ENCODE data around the gene ATP2C2. TPM values are rescaled to one million over a fixed set of nuclear protein-coding genes. Genes with fewer than 3 reads are reported as not detected.
A peak's percentile ranks its signal among the peaks of the same experiment; 100 is the strongest.

The ATP2C2 gene
- total RNA-seq, 1 experiment from 2014 or later = 4.0 TPM

- no peak overlapping the region for H3K23ac ChIP-seq (ENCODE audit: insufficient read length, low read depth, low read length)
- H2AK5ac ChIP-seq (ENCODE audit: insufficient read length, low read length) = no peak overlapping the region
- Mint-ChIP-seq H3K4me3 (peak overlapping the region; percentile 19 to 46; a peak in 1 of 5 replicates), H3K9me3 (no peaks in the 10 kb centered on the region), H3K4me1 (peaks cover 16 to 20% of the 10 kb centered on the region in 2 experiments), H3K27me3 (ENCODE audit: low read depth) (peaks cover 2% of the 10 kb centered on the region), H3K27ac (no peak overlapping the region; a peak in 1 of 7 replicates), H3K36me3 (ENCODE audit: insufficient read depth in 1 of 3, low read depth in 3 of 3) (peaks cover 3 to 19% (median 7%) of the 10 kb centered on the region in 3 experiments; a peak in 5 of 7 replicates)
- WGBS (ENCODE audit: extremely low coverage, insufficient read length, low lambda C conversion rate) = no CpG with 5 or more reads among the region's 6 CpGs
- H2BK20ac ChIP-seq (ENCODE audit: low read depth, low read length, poor library complexity, severe bottlenecking) = no peak overlapping the region
- no peak overlapping the region for H2BK5ac ChIP-seq (ENCODE audit: insufficient read length, low read length)
- no peak for TF ChIP-seq CTCF (conservative IDR thresholded peaks at IDR 0.05)
- no peak overlapping the region for H3K14ac ChIP-seq (ENCODE audit: insufficient read depth, low read length)
- no peak overlapping the region for H3K56ac ChIP-seq (ENCODE audit: insufficient read length, low read depth, low read length)
- H3K9ac ChIP-seq (ENCODE audit: extremely low read depth, insufficient read length, low read length) = no peak overlapping the region
- H3K79me1 ChIP-seq (ENCODE audit: insufficient read depth, low read depth, low read length, poor library complexity, severe bottlenecking) = no peaks in the 10 kb centered on the region
- no peak overlapping the region for H3K27ac ChIP-seq (ENCODE audit: insufficient read length, low read depth, low read length)
- DNase-seq = no peak
- no peak overlapping the region for H4K91ac ChIP-seq (ENCODE audit: insufficient read length, low read depth, low read length)
- no peak overlapping the region for H2BK120ac ChIP-seq (ENCODE audit: low read depth, low read length, poor library complexity, severe bottlenecking)
- H3T11ph ChIP-seq (ENCODE audit: low read length) = no peak overlapping the region
- no peak overlapping the region for H4K8ac ChIP-seq (replicated peaks; ENCODE audit: insufficient read length, low read depth, low read length)
- H4K5ac ChIP-seq (ENCODE audit: insufficient read length, low read depth, low read length) = no peak overlapping the region
- H3K23me2 ChIP-seq (ENCODE audit: insufficient read length, low read depth, low read length, poor library complexity, severe bottlenecking) = peaks cover 4% of the 10 kb centered on the region
- H3K4me1 ChIP-seq (ENCODE audit: insufficient read depth, low read length) = no peaks in the 10 kb centered on the region
- H3K4ac ChIP-seq (ENCODE audit: low read depth, low read length) = no peak overlapping the region
- no peaks in the 10 kb centered on the region for H3K9me3 ChIP-seq (ENCODE audit: control insufficient read depth, low read depth, low read length)
- no peak overlapping the region for H2AFZ ChIP-seq (ENCODE audit: low read length)
- no peaks in the 10 kb centered on the region for H4K20me1 ChIP-seq (ENCODE audit: control insufficient read depth, insufficient read depth, insufficient read length)
- H2BK12ac ChIP-seq (ENCODE audit: insufficient read length, low read depth, low read length) = no peak overlapping the region
- H3K18ac ChIP-seq (ENCODE audit: insufficient read length, low read depth, low read length) = no peak overlapping the region
- H3K27me3 ChIP-seq (ENCODE audit: insufficient read depth, low read length) = no peaks in the 10 kb centered on the region
- H2BK15ac ChIP-seq (ENCODE audit: low read depth, low read length) = no peak overlapping the region
- H3K4me2 ChIP-seq (ENCODE audit: insufficient read depth, insufficient read length, low read length) = no peak overlapping the region
- no peaks in the 10 kb centered on the region for H3K79me2 ChIP-seq (ENCODE audit: insufficient read depth, low read length)
Observed at GRCh38 chr16:84502581-84502980, 134.2 kb downstream of the ATP2C2 start.

All from H9 (cell line).